ENCODE results near the gene PACC1. TPM values are rescaled to one million over a fixed set of nuclear protein-coding genes. Genes with fewer than 3 reads are reported as not detected.

PACC1 gene
- total RNA-seq, 1 experiment from 2014 or later = 17.6 TPM

- no peak overlapping the region for H3K4me3 ChIP-seq (replicated peaks in 1 of 2; ENCODE audit: low read depth in 1 of 2, low read length in 2 of 2)
- peaks cover 0 to 6% of the 10 kb centered on the region in 2 experiments; a peak in 1 of 4 replicates for H3K4me1 ChIP-seq (ENCODE audit: control insufficient read depth in 1 of 2, insufficient read depth in 2 of 2, low read length in 2 of 2)
- ChIA-PET POLR2A (interaction anchor here (0.6 kb wide), 1 partner anchor 251 kb away, joined by 3 read pairs; no protein-coding TSS in a partner anchor), CTCF (interaction anchor here (1.0 to 1.7 kb wide), 2 partner anchors 383 to 772 kb away, joined by 4 to 8 read pairs; no protein-coding TSS in a partner anchor), RAD21 (ENCODE audit: low non-redundant PET in 1 of 2, low total read pairs in 2 of 2, uncharacterized antibody in 2 of 2, unreplicated experiment in 2 of 2) (interaction anchor here in 1 of 2 experiments (1.1 kb wide), 1 partner anchor 383 kb away, joined by 4 read pairs; no protein-coding TSS in a partner anchor)
- H3K9me3 ChIP-seq (ENCODE audit: control insufficient read depth in 1 of 2, insufficient read depth in 1 of 2, low read depth in 1 of 2, low read length in 2 of 2) = no peaks in the 10 kb centered on the region
- no peak overlapping the region for H3K9ac ChIP-seq (ENCODE audit: low read length)
- ATAC-seq (no peak), DNase-seq (ENCODE audit: low read depth, low spot score) (no peak)
- no peaks in the 10 kb centered on the region for H3K9me2 ChIP-seq (ENCODE audit: insufficient read depth)
- no peak overlapping the region for H2AFZ ChIP-seq (ENCODE audit: low read depth, low read length, poor library complexity, severe bottlenecking)
- no peak overlapping the region for H3K27ac ChIP-seq (ENCODE audit: low read depth, low read length)
- no peak overlapping the region for H3K4me2 ChIP-seq (ENCODE audit: low read length)
- intact Hi-C loops (cut with micrococcal nuclease) = loop anchor here (10.0 kb wide), 1 partner anchor 169 kb away; the partner anchor contains the start of gene PPP2R5A
- no peaks in the 10 kb centered on the region for H3K27me3 ChIP-seq (ENCODE audit: insufficient read depth, low read length)
- no peaks in the 10 kb centered on the region for H3K79me2 ChIP-seq (ENCODE audit: insufficient read depth, low read length)
- no peaks in the 10 kb centered on the region for H3K36me3 ChIP-seq (ENCODE audit: control insufficient read depth in 1 of 2, insufficient read depth in 2 of 2, low read length in 2 of 2)
- H4K20me1 ChIP-seq (ENCODE audit: insufficient read depth) = no peaks in the 10 kb centered on the region
- TF ChIP-seq CTCF (IDR thresholded peaks at IDR 0.05 in 2 of 3, conservative IDR thresholded peaks at IDR 0.05 in 1 of 3; ENCODE audit: borderline replicate concordance in 1 of 3, insufficient read depth in 1 of 3, low read depth in 2 of 3, low read length in 2 of 3) (no peak), SRF (IDR thresholded peaks at IDR 0.05; ENCODE audit: low read depth) (no peak), REST (IDR thresholded peaks at IDR 0.05; ENCODE audit: low read depth) (no peak), YY1 (IDR thresholded peaks at IDR 0.05; ENCODE audit: extremely low read depth, insufficient replicate concordance, low read depth, low read length) (no peak), EZH2phosphoT487 (IDR thresholded peaks at IDR 0.05; ENCODE audit: borderline replicate concordance) (no peak), POLR2AphosphoS5 (IDR thresholded peaks at IDR 0.05; ENCODE audit: low read depth, low read length) (no peak), EGR1 (IDR thresholded peaks at IDR 0.05; ENCODE audit: low read depth) (no peak), EZH2 (IDR thresholded peaks at IDR 0.05) (no peak), ELF1 (IDR thresholded peaks at IDR 0.05; ENCODE audit: borderline replicate concordance, low read depth) (no peak), ATF3 (IDR thresholded peaks at IDR 0.05) (no peak), JUND (IDR thresholded peaks at IDR 0.05) (no peak), CBX3 (IDR thresholded peaks at IDR 0.05; ENCODE audit: low read depth) (no peak), CEBPB (IDR thresholded peaks at IDR 0.05; ENCODE audit: low read depth) (no peak), RAD21 (IDR thresholded peaks at IDR 0.05; ENCODE audit: low read depth) (no peak), SIN3A (IDR thresholded peaks at IDR 0.05; ENCODE audit: low read depth) (no peak), TCF7L2 (IDR thresholded peaks at IDR 0.05; ENCODE audit: borderline replicate concordance, extremely low read depth, insufficient read depth, insufficient read length) (no peak), FOSL1 (IDR thresholded peaks at IDR 0.05; ENCODE audit: low read depth) (no peak), ZNF274 (IDR thresholded peaks at IDR 0.05; ENCODE audit: low read depth, low read length) (no peak), SP1 (IDR thresholded peaks at IDR 0.05; ENCODE audit: low read depth) (no peak), MAX (IDR thresholded peaks at IDR 0.05) (no peak)
- BruUV-seq (replicated peaks) = no TSS peak
These were observed 38.6 kb upstream of the PACC1 start for GRCh38 chr1:212453156-212453857.

All from HCT116 (cell line).